NCI-H1417 (cell line): Measurements from ENCODE around the gene MPV17L.
"Not testable (repeated sequence)": the region's sequence is repeated elsewhere in the genome, so short reads cannot be mapped to it uniquely, and the experiment has no call there.

Experiments used
- DNase-seq, 3 experiments: peaks; one replicate each; lab custom pipeline; 2025; lab: John Stamatoyannopoulos, UW

MPV17L gene

DNA sequence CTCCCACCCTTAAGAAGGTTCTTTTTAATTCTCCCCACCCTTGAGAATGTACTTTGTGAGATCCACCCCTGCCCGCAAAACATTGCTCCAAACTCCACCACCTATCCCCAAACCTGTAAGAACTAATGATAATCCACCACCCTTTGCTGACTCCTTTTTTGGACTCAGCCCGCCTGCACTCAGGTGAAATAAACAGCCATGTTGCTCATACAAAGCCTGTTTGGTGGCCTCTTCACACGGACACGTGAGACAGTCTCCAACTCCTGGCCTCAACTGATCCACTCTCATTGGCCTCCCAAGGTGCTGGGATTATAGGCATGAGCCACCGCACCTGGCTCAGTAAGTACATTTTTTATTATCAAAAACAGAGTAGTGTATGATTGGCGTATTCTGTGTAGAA, 13.9 kb downstream of the MPV17L start:
- DNase-seq = not testable (repeated sequence)

- DNase-seq = no peak
These were observed 20.0 kb downstream of the MPV17L start for GRCh38 chr16:15415511-15415985.

GRCh38 chr16:15417197-15417596, 21.6 kb downstream of the MPV17L start:
- no peak for DNase-seq

DNA sequence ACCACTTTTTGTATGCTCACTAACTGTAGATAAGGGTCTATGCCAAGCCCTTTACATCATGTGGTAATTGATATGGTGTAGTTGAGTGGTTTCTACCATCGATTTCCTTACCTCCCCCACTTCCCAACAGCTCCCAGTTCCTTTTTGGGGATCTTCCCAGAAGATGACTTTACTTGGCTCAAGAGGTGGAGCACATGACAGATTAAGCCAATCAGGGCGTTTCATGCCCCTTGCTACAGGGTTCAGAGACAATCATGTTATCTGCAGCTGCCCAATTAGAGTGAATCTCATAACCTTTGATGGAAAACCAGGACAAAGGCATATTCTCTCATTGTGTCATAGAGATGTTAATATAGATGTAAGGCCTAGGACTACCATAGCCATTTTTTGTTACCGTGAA, 22.7 kb downstream of the MPV17L start:
- DNase-seq = no peak

- not testable (repeated sequence) for DNase-seq
These were observed 26.1 kb downstream of the MPV17L start for GRCh38 chr16:15421696-15422095.

DNA sequence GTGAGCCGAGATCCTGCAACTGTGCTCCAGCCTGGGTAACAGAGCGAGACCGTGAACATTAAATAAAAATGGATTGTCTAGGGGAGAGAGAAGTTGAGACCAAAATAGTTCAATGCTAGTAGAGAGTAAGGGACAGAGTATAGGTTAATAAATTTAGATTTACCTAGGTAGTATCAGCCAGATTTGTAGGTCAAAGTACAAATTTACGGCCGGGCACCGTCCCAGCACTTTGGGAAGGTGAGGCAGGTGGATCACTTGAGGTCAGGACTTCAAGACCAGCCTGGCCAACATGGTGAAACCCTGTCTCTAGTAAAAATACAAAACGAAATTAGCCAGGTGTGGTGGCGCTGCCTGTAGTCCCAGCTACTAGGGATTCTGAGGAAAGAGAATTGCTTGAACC, 26.7 kb downstream of the MPV17L start:
- no peak for DNase-seq

DNA sequence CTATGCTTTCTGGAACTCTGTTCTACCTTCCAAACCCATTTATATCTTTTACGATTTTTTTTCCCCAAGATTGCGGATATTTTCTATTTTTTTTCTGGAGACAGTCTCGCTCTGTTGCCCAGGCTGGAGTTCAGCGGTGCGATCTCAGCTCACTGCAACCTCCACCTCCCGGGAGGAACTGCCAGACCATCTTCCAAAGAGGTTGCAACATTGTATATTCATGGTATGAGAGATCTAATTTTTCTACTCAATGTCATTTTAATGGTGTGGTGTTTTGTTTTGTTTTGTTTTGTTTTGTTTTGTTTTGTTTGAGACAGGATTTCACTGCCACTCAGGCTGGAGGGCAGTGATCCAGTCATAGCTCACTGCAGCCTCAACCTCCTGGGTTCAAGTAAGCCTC, 30.3 kb downstream of the MPV17L start:
- no peak for DNase-seq

- no peak for DNase-seq
These were observed 31.2 kb downstream of the MPV17L start for GRCh38 chr16:15426796-15427195.

DNA sequence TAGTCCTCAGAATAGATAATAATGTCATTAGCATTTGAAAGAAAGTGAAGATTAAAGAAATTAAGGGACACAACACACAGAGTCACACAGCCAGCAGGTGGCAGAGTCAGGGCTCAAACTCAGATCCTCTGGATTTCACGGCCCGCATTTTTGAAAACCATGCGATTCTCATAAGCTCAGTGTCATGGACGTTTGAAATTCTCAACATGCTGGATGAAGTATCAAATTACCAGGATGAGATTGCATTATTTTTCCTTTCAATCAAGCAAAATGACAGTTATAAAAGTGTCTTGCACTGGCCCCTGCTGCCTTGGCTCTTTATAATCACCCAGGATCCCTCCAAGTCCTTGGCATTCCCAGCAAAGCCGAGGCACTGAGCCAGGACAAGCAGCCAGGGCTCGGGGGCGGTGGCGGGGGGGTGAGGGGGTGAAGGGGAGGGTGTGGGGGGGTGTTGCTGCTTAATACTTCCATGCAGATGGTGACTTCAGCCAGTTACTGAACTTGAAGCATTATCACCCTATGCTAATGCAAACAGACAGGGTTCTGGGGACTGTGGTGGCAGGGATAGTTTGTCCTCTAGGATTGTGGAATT, 32.2 kb downstream of the MPV17L start:
- DNase-seq = peak; percentile 15 to 41 (median 32)

GRCh38 chr16:15430884-15431283, 35.3 kb downstream of the MPV17L start:
- not testable (repeated sequence) for DNase-seq

GRCh38 chr16:15434079-15434424, 38.5 kb downstream of the MPV17L start:
- no peak for DNase-seq

- peak; percentile 22 to 92 (median 88) for DNase-seq
These were observed 39.1 kb downstream of the MPV17L start, which contains the start of gene BMERB1 for GRCh38 chr16:15434425-15435215. Gene BMERB1 (plus strand): TSS chr16:15434588. CDS start chr16:15434654, 66 bp downstream.

DNA sequence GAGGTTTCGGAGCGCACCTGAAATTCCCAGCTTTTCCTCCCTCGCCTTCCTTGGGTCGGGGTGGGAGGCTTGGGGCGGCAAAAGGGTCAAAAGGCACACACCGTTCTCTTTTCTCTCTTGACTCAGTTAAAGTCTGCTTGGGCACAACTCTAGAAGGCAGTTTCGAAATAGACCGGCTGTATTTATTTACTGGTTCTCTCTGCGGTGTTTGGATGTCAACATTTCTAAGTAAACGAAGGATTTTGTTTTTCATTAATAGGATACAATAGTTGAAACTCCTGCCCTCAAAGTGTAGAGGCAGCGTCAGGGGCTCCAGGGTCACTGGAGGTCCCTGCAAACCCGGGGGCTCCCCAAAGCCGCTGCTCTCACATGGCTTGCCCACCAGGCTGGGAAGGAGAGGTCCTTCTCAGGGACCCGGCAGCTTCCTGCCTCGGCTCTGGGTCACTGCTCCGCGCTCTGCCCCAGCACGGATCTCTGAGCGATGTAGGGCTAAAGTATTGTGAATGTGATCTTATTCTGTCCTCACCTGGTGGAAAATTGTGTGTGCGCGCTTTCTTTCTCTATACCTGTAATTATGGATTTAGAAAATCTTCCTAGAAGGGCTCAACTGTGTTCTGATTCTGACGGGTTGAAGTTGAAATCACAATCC, 39.8 kb downstream of the MPV17L start:
- peak in 2 of 3 experiments; percentile 30 to 52 for DNase-seq

DNA sequence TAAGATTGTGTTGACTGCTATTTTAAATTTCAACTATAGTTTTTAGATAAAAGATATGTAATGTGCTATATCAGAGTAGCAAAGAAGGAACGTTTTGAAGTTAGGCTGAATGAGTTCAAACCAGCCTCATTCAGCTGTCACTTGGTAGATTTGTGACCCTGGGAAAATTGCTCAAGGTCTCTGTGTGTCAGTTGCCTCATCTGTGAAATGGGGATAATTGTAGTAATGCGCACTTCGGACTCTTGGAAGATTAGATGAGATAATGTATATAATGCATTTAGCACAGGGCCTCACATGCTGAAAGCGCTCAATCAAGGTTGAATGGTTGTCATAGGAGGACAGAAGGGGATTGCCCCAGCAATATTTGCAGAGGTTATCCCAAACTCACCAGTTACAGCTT, 43.5 kb downstream of the MPV17L start:
- no peak for DNase-seq

DNA sequence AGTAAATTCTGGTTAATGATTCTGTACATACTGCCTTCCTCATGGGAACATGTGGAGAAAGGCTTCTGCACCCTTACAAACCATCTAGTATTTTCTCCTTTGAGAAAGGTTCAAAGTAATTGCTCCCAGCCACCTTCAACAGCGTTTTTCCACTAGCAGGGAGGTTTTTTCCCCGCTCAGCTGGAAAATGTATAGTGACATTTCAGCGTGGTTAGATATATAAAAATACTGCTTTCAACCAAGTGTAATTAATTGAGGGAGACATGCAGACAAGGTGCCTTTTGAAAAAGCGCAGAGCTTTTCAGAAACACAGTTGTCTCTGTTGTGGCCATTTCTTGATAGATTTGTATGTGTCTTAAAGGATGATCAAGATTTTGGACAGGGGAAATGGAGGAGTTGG, 44.0 kb downstream of the MPV17L start:
- no peak for DNase-seq

DNA sequence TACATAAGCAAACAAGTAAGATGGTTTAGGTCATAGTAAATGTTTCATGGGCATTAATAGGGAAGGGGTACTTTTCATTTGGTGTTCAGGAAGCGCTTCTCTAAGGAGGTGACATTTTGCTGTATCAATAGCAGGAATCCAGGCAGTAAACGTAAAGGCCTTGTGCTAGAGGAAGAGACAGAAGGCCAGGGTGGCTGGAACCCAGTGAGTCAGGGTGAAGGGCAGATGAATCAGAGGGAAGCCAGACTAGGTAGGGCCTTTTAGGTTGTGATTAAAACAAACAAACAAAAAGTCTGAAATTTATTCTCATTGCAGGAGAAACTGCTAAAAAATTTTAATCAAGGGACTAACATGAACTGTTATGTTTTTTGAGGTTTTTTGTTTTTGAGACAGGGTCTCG, 45.3 kb downstream of the MPV17L start:
- DNase-seq = no peak

GRCh38 chr16:15442140-15442539, 46.6 kb downstream of the MPV17L start:
- not testable (repeated sequence) for DNase-seq

DNA sequence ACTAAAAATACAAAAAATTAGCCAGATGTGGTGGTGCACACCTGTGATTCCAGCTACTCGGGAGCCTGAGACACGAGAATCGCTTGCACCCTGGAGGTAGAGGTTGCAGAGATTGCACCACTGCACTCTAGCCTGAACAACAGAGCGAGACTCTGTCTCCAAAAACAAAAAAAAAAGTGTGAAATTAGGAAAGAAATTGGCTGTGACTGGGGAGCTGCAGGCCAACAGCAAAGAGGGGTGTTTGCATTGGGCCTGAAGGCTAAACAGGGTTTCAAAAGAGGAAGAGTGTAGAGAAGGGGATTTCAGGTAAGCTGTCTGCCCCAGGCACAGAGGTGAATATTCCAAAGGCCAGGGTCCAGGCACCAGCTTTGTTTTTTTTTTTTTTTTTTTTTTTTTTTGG, 48.2 kb downstream of the MPV17L start:
- DNase-seq = no peak

DNA sequence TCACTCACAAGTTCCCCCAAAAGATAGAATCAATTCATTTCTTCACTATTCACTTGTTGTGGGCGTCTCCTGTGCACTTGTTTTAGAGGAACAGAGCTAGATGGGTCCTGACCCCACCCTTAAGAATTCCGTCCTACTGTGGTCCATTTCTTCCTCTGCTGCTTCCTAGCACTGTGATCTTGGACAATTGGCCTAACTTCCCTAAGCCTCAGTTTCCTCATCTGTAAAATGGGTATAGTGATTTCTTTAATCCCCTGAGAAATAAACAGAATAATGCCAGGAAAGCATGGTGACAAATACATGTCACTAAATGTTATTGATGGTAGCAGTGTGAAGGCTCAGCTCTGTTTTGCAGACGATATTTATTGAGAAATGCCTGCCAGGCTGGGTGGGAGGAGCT, 48.7 kb downstream of the MPV17L start:
- no peak for DNase-seq

GRCh38 chr16:15445450-15445849, 49.9 kb downstream of the MPV17L start:
- DNase-seq = no peak

DNA sequence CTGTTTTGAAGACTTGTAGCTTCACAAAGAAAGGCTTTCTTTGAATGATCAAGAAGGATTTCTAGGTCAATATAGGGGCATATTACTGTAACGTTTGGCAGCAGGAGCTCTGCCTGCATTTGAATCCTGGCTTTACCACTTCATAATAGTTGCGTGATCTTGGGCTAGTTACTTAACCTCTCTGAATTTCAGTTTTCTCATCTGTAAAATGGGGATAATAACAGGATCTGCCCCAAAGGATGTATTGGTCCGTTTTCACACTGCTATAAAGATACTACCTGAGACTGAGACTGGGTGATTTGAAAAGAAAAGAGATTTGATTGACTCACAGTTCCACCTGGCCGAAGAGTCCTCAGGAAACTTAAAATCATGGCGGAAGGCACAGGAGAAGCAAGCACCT, 51.3 kb downstream of the MPV17L start:
- no peak for DNase-seq

DNA sequence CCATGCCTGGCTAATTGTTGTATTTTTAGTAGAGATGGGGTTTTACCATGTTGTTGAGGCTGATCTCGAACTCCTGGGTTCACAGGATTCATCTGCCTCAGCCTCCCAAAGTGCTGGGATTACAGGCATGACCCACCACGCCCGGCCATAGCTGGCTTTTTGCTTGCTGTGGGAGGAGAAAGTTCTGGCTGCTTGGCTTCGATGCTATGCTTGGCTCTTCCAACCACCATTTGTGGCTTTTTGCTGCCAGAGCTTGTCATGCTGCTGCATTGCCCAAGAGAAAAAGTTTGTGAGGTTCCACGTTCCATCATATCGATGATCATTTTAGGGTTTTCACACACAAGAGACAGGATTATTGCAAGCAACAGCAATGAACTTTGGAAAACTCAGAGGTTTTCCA, 55.1 kb downstream of the MPV17L start:
- no peak for DNase-seq

DNA sequence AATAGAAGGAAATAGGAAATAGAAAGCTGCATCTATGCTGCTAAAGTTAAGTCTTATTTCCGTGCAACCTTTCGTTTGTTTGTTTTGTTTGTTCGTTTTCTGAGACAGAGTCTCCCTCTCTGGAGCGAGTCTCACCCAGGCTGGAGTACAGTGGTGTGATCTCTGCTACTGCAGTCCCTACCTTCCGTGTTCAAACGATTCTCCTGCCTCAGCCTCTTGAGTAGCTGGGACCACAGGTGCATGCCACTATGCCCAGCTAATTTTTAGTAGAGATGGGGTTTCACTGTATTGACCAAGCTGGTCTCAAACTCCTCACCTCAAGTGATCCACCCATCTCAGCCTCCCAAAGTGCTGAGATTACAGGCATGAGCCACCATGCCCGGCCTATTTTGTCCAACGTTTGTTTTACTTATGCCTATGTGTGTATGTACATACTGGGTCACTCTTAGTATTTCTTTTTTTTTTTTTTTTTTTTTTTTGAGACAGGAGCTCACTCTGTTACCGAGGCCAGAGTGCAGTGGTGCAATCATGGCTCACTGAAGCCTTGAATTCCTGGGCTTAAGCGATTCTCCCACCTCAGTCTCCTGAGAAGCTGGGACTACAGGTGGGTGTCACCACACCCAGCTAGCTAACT, 55.7 kb downstream of the MPV17L start:
- DNase-seq = no peak
